Measurements from ENCODE around the gene CCDC80.
"Not testable (repeated sequence)": the region's sequence is repeated elsewhere in the genome, so short reads cannot be mapped to it uniquely, and the experiment has no call there.

The CCDC80 gene

GRCh38 chr3:112640930-112641801 lies at the start of gene CCDC80:
Gene CCDC80 (minus strand): TSS chr3:112641143. CDS start chr3:112639905, 1,238 bp downstream.
- ATAC-seq, result no peak
- DNase-seq, result no peak

- DNase-seq (no peak), ATAC-seq (no peak)
Observed at GRCh38 chr3:112689989-112690388, 49.0 kb upstream of the CCDC80 start.

DNA sequence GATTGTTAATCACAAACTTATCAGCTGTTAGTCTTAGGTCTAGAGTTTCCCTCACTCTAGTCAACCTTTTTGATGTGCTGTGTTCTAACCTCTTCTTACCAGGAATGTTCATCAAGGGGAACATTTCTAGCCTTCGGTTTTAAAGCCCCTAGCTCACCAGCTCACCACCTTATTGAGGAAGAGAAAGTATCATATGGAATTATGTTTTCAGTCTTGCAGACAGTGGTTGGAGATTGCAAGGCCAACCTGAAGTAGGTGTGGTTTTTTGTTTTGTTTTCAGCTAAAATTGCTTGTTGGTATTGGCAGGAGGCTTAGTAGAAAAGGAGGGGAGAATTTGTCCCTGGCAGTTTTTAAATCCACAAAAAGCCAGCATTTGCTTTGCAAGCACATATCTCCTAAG lies 48.4 kb upstream of the CCDC80 start:
- no peak for DNase-seq
- no peak for ATAC-seq

GRCh38 chr3:112688819-112689218 lies 47.9 kb upstream of the CCDC80 start:
- no peak for ATAC-seq
- no peak for DNase-seq

- no peak for ATAC-seq
- no peak for DNase-seq
Observed at GRCh38 chr3:112688085-112688769, 47.3 kb upstream of the CCDC80 start.

- no peak for ATAC-seq
- DNase-seq, result no peak
Observed at GRCh38 chr3:112687616-112688015, 46.7 kb upstream of the CCDC80 start.

DNA sequence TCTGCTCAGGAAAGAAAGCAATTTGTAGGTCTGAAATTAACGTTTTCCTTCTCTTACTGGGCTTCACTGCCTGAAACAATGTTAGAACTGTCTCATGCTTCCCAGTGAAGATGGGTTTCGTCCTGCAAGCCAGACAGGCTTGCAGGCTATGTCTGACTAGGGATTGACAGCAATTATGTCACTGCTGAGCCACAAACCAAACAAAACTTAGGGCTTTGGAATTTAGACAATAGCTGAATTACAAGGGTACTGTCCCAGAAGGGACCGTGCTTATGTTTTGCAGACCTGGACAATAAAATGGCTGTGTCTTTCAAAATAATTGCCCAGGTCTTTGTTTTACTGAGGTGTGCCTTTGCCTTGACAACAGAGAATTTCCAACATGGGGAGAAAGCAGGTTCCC lies 46.3 kb upstream of the CCDC80 start:
- ATAC-seq, result no peak
- DNase-seq, result no peak

DNA sequence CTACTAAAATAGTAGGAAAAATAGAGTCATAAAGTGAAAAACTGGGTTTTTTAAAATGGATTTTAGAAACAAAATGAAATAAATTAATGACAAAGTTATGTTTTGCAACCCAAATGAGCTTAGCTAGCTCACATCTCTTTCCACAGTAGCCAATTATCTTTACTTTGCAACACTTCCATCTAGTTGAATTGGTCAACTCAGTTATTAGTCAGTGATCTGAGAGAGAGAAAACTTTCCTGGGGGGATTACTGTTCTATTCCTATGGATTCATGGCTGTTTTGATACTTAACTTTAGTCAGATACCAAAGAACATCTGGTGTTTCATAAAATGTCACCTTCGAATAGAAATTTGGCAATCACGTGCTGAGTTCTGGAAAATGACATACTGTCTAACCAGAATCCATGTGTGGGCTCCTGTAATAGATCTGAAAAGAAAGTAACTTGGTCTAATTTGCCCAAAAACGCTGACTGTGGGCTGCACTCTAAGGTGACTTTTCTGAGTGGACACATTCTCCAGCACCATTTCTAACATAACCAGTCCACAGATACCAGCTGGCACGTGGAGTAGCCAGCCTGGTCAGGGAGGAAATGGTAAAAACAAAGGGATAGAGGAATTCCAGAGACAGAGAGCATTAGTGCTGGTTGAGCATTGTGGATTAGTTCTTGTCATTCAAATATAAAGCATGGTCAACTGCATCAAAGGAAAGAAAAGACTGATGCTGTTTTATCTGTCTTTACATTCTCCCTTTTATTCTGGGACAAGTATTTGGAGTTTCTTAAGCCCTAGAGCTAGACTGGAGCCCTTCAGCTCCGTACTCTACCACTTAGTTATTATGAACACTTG lies 45.2 kb upstream of the CCDC80 start:
- DNase-seq (no peak), ATAC-seq (no peak)

DNA sequence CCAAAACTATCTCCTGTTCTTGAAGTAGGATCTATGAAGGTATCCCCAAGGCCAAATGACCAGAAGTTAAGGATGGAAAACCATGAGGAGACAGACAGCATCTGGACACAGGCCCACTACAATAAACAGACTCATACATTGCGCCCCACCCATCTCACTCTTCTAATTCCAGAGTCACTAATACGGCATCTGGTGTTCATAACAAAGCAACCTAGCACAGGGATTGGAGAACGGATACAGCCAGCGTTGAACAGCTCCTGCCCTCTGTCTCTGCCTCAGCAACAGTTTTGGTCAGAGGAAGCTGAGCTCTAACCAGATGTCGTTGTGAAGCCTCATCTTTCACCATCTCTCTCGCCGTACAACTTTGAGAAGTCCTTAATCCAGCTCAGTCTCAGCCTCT lies 44.5 kb upstream of the CCDC80 start:
- no peak for ATAC-seq
- no peak for DNase-seq

GRCh38 chr3:112682361-112682760 lies 41.4 kb upstream of the CCDC80 start:
- DNase-seq (no peak), ATAC-seq (no peak)

GRCh38 chr3:112681822-112682325 lies 40.9 kb upstream of the CCDC80 start:
- no peak for ATAC-seq
- no peak for DNase-seq

GRCh38 chr3:112676659-112677234 lies 35.8 kb upstream of the CCDC80 start:
- peak; percentile 98 for ATAC-seq
- peak; percentile 83 for DNase-seq

DNA sequence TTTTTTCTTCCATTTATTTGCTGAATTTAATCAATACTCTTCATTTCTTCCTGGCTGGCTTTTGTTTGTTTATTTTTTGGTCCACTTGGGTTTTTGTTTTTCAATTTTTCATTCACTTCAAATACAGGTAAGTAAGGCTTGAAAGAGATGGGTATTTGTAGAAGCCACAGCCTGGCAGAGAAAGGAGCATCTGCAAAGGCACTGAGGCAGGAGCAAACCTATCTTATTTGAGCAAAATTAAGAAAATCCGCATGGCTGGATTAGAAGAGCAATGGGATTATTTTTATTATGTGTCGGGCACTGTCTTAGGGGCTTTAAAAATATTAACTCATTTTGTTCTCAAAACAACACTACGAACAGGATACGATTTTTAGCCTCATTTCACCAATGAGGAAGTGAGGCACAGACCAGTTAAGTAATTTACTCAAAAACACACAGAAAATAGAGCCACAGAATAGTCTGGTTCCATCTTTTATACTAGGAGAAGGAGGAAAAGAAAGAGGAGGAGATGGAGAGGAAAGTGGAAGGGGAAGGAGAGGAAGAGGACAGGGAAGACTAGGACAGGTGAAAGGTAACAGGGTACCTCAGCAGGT lies 35.1 kb upstream of the CCDC80 start:
- DNase-seq (no peak), ATAC-seq (no peak)

GRCh38 chr3:112675349-112675748 lies 34.4 kb upstream of the CCDC80 start:
- DNase-seq (no peak), ATAC-seq (no peak)

DNA sequence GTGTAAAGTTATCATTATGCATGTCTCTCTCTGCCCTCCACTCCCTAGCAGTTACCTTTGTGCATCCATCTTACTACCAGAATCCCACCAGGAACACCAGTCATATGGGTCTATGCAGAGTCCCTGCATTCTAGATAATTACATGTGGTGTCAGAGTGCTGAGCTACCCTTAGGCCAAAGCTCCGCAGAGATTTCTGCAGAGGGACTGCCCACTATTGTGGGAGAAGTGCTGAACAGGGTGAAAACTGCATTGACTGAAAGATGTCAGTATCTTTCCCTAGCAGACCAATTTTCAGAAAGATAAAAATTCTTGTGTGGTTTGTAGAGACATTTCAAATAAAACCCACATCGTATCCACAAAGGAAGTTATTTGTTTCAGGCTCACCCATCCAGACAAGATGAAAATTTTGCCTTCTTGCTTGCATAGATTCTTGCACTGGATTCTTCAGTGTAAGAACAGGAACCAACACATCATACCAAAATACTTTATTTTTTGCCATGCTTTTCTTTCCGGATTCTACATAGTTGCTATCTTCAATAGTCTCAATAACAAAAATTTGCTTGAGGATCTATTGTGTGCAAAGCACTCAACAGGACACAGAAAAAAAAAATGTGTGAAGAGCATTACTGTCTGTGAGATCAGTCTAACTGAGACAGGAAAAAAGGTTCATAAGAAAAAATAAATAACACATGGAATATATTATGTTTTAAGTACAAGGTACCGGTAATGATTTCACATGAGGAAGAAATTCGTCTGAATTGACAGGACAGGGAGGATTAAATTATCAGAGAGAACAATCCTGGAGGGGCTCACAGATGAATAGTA lies 32.0 kb upstream of the CCDC80 start:
- DNase-seq (no peak), ATAC-seq (no peak)

DNA sequence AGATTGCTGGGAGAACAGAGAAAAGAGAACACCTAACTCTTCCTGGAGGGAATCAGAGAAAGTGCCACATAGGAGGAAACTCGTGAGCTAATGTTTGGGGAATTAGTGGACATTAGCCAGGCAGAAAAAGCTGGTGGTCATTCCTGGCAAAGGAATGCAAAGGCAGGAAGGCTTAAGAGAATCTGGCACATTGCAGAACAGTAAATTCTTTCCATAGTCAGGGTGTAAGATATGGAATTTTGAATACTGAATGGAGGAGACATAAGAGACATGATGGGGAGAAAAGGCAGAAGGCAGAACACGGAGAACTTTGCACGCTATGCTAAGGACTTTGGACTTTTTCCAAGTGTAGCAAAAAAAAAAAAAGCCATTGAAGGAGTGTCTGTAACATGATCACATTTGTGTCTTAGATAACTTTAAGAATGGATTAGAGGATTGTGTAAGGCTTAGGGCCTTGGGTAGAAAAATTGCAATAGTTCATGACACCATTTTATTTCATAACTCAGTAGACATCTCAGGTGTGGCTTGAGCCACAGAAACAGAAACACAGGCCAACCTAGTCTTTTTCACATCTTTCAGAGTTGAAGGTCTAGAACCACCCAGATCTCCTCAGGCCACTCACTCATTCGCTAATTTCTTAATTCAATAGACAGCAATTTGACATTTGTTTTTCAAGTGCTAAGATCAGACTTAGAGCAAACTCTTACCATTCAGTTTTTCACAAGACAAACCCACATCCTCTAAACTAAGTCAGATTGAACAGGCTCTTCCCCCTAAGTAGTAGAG lies 31.2 kb upstream of the CCDC80 start:
- peak; percentile 2 for ATAC-seq

GRCh38 chr3:112670824-112671223 lies 29.9 kb upstream of the CCDC80 start:
- DNase-seq, result no peak
- no peak for ATAC-seq

More for the DNA sequence above, 31.2 kb upstream of the CCDC80 start:
- DNase-seq, result no peak

GRCh38 chr3:112667599-112667998 lies 26.7 kb upstream of the CCDC80 start:
- DNase-seq (no peak), ATAC-seq (no peak)

DNA sequence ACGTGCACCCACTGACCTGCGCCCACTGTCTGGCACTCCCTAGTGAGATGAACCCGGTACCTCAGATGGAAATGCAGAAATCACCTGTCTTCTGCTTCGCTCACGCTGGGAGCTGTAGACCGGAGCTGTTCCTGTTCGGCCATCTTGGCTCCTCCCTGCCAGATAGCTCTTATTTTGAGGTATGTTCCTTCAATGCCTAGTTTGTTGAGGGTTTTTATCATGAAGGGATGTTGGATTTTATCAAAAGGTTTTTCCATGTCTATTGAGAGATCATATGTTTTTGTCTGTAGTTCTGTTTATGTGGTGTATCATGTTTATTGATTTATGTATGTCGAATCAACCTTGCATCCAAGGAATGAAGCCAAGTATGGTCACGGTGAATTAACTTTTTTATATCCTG lies 24.1 kb upstream of the CCDC80 start:
- not testable (repeated sequence) for ATAC-seq, DNase-seq

DNA sequence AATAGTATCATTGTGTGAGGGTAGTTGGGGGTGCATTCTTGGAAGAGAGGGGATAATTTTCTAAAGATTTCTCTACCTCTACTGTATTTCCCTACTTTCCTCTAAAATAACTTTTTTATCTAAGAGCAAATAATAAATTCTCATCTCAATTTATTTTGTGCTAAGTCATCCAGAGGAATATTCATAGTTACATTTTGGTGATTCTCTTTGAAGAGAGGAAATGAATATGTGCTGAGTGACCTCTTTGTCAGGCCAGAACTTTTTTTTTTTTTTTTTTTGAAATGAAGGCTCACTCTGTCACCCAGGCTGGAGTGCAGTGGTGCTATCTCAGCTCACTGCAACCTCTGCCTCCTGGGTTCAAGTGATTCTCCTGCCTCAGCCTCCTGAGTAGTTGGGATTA lies 15.1 kb upstream of the CCDC80 start:
- DNase-seq (no peak), ATAC-seq (no peak)

Data from stimulated activated naive CD8-positive, alpha-beta T cell treated with anti-CD3 and anti-CD28 coated beads, Interleukin-15, Interleukin-2, amounts not matched to agents 100 U/mL and 50 U/mL, for 24 hours (primary cell).